GM23248 (cell line): ENCODE results near the gene CFAP92. TPM values are rescaled to one million over a fixed set of nuclear protein-coding genes. Genes with fewer than 3 reads are reported as not detected.

Experiments used
- DNase-seq: peaks from one replicate; pipeline ENCODE4 v3.0.0-alpha.2; 2015
- H2AFZ ChIP-seq: fragments of 200-600 bp; sonication (generic); 2 replicates; pipeline ENCODE4 v1.6.1; 2016; ENCODE audit warnings: antibody characterized with exemption
- H3F3A ChIP-seq: fragments of 200-600 bp; sonication (generic); 2 replicates; pipeline ENCODE4 v1.6.1; 2016; ENCODE audit warnings: mild to moderate bottlenecking, antibody characterized with exemption, mixed run types; ENCODE audit not compliant: insufficient read depth
- H3K27ac ChIP-seq: fragments of 200-600 bp; sonication (generic); 2 replicates; pipeline ENCODE4 v1.5.1; 2016; ENCODE audit warnings: mild to moderate bottlenecking
- H3K27me3 ChIP-seq: fragments of 200-600 bp; sonication (generic); replicated peaks from 2 replicates; pipeline ENCODE4 v1.6.1; 2016; ENCODE audit warnings: mild to moderate bottlenecking; ENCODE audit not compliant: insufficient read depth
- H3K36me3 ChIP-seq: fragments of 200-600 bp; sonication (generic); 2 replicates; pipeline ENCODE4 v1.6.1; 2016; ENCODE audit warnings: low read depth, mild to moderate bottlenecking
- H3K4me1 ChIP-seq: fragments of 200-600 bp; sonication (generic); 2 replicates; pipeline ENCODE4 v1.6.1; 2016; ENCODE audit warnings: mild to moderate bottlenecking; ENCODE audit not compliant: insufficient read depth
- H3K4me2 ChIP-seq: fragments of 200-600 bp; sonication (generic); one replicate; pipeline ENCODE4 v1.6.1; 2016; ENCODE audit warnings: mild to moderate bottlenecking; ENCODE audit not compliant: unreplicated experiment
- H3K4me3 ChIP-seq: fragments of 200-600 bp; sonication (generic); 2 replicates; pipeline ENCODE4 v1.5.1; 2016; ENCODE audit warnings: mild to moderate bottlenecking
- H3K79me2 ChIP-seq: fragments of 200-600 bp; sonication (generic); 2 replicates; pipeline ENCODE4 v1.6.1; 2016; ENCODE audit warnings: mild to moderate bottlenecking; ENCODE audit not compliant: insufficient read depth
- H3K9ac ChIP-seq: fragments of 200-600 bp; sonication (generic); 2 replicates; pipeline ENCODE4 v1.6.1; 2016; ENCODE audit warnings: mild to moderate bottlenecking
- H3K9me2 ChIP-seq: fragments of 200-600 bp; sonication (generic); 2 replicates; pipeline ENCODE4 v1.6.1; 2016; ENCODE audit warnings: mixed run types, mild to moderate bottlenecking, moderate library complexity; ENCODE audit not compliant: insufficient read depth
- H3K9me3 ChIP-seq: fragments of 200-600 bp; sonication (generic); one replicate; pipeline ENCODE4 v1.6.1; 2017; ENCODE audit warnings: low read depth
- H4K20me1 ChIP-seq: fragments of 200-600 bp; sonication (generic); 2 replicates; pipeline ENCODE4 v1.6.0; 2016; ENCODE audit not compliant: insufficient read depth
- EZH2 ChIP-seq: fragments of 200-600 bp; sonication (generic); IDR thresholded peaks from 2 replicates; pipeline ENCODE4 v1.6.1; 2018; ENCODE audit warnings: antibody characterized with exemption, mild to moderate bottlenecking; ENCODE audit not compliant: insufficient read depth, poor library complexity, severe bottlenecking
- EZH2phosphoT487 ChIP-seq: fragments of 200-600 bp; sonication (generic); IDR thresholded peaks from 2 replicates; pipeline ENCODE4 v1.6.1; 2018; ENCODE audit warnings: antibody characterized with exemption, moderate library complexity, mild to moderate bottlenecking, low read depth; ENCODE audit not compliant: insufficient read depth
- WGBS, 2 experiments: methylation state at CpG; one replicate each; pipeline ENCODE4 v1.1.6; 2015 to 2017; ENCODE audit warnings: low lambda C conversion rate in 2 of 2, low coverage in 1 of 2; ENCODE audit errors: missing lambda C conversion rate in 2 of 2; 5-methylcytosine and 5-hydroxymethylcytosine counted together
- in situ Hi-C: fragments of 300-500 bp; cut with MboI; formaldehyde crosslinking; loops from 2 replicates; pipeline ENCODE4 v1.15.0; 2020
- polyA plus RNA-seq: library from polyadenylated mRNA; unstranded; fragments of >200 nt; fragmentation: Nextera tagmentation; extraction: Ambion mirVana; gene quantifications from 2 replicates; pipeline ENCODE4 v1.2.1, GENCODE V29; 2016
- total RNA-seq: library from RNA; depleted of rRNA; stranded (reverse); fragments of >200 nt; shearing (Covaris generic); gene quantifications from 2 replicates; pipeline ENCODE4 v1.2.3, GENCODE V29; 2014

The CFAP92 gene
- total and polyA plus RNA-seq, 2 experiments from 2014 or later: not detected

GRCh38 chr3:128999102-128999501 is 5.2 kb upstream of the CFAP92 start:
- Histone ChIP-seq H3K9ac (no peak overlapping the region), H3K4me2 (no peak overlapping the region), H3K9me2 (no peaks in the 10 kb centered on the region), H3K27me3 (peaks cover 76% of the 10 kb centered on the region), H3K4me3 (no peak overlapping the region), H3K79me2 (no peaks in the 10 kb centered on the region), H3K4me1 (no peaks in the 10 kb centered on the region), H2AFZ (no peak overlapping the region), H3F3A (peaks cover 3% of the 10 kb centered on the region; the same call in 1 of the 2 replicates), H3K27ac (no peak overlapping the region), H4K20me1 (no peaks in the 10 kb centered on the region), H3K9me3 (no peaks in the 10 kb centered on the region), H3K36me3 (no peaks in the 10 kb centered on the region)
- TF ChIP-seq EZH2phosphoT487: no peak
- no peak for TF ChIP-seq EZH2
- 74 to 78% methylated on average over 5 of the region's 5 CpGs for WGBS, 2 experiments
- in situ Hi-C loops: no loop called here
- no peak for DNase-seq

GRCh38 chr3:128998561-128998960 is 4.7 kb upstream of the CFAP92 start:
- Histone ChIP-seq H3K27me3 (peaks cover 81% of the 10 kb centered on the region), H3K36me3 (no peaks in the 10 kb centered on the region), H2AFZ (no peak overlapping the region), H3K27ac (no peak overlapping the region), H3K4me2 (no peak overlapping the region), H3K4me1 (no peaks in the 10 kb centered on the region), H3F3A (peaks cover 3% of the 10 kb centered on the region; the same call in 1 of the 2 replicates), H3K9ac (no peak overlapping the region), H4K20me1 (no peaks in the 10 kb centered on the region), H3K9me3 (no peaks in the 10 kb centered on the region), H3K9me2 (no peaks in the 10 kb centered on the region), H3K4me3 (no peak overlapping the region), H3K79me2 (no peaks in the 10 kb centered on the region)
- WGBS, 2 experiments: 71 to 74% methylated on average over 3 of the region's 3 CpGs
- TF ChIP-seq EZH2 (no peak), EZH2phosphoT487 (no peak)
- in situ Hi-C loops: no loop called here
- no peak for DNase-seq

GRCh38 chr3:128997486-128998133 is 3.7 kb upstream of the CFAP92 start:
- Histone ChIP-seq H2AFZ (no peak overlapping the region), H3K79me2 (no peaks in the 10 kb centered on the region), H3K4me3 (no peak overlapping the region), H3F3A (peaks cover 3% of the 10 kb centered on the region; the same call in 1 of the 2 replicates), H3K9me2 (no peaks in the 10 kb centered on the region), H3K9ac (no peak overlapping the region), H4K20me1 (no peaks in the 10 kb centered on the region), H3K36me3 (no peaks in the 10 kb centered on the region), H3K4me2 (no peak overlapping the region), H3K9me3 (no peaks in the 10 kb centered on the region), H3K27me3 (peaks cover 81% of the 10 kb centered on the region), H3K4me1 (no peaks in the 10 kb centered on the region), H3K27ac (no peak overlapping the region)
- WGBS, 2 experiments: 55% methylated on average over 4 of the region's 4 CpGs
- TF ChIP-seq EZH2phosphoT487 (no peak), EZH2 (no peak)
- in situ Hi-C loops: no loop called here
- no peak for DNase-seq

GRCh38 chr3:128996726-128997125 is 2.9 kb upstream of the CFAP92 start:
- Histone ChIP-seq H3K4me2 (no peak overlapping the region), H3K36me3 (no peaks in the 10 kb centered on the region), H4K20me1 (no peaks in the 10 kb centered on the region), H3K4me1 (no peaks in the 10 kb centered on the region), H3K79me2 (no peaks in the 10 kb centered on the region), H3K27ac (no peak overlapping the region), H3K9me3 (no peaks in the 10 kb centered on the region), H3F3A (peaks cover 3% of the 10 kb centered on the region; the same call in 1 of the 2 replicates), H2AFZ (no peak overlapping the region), H3K9me2 (no peaks in the 10 kb centered on the region), H3K27me3 (peaks cover 74% of the 10 kb centered on the region), H3K9ac (no peak overlapping the region), H3K4me3 (no peak overlapping the region)
- WGBS, 2 experiments: 49 to 59% methylated on average over 5 of the region's 5 CpGs
- TF ChIP-seq EZH2phosphoT487 (no peak), EZH2 (no peak)
- no peak for DNase-seq
- in situ Hi-C loops: no loop called here

GRCh38 chr3:128996200-128996599 is 2.3 kb upstream of the CFAP92 start:
- TF ChIP-seq EZH2phosphoT487 (no peak), EZH2 (no peak)
- H3K27ac ChIP-seq: no peak overlapping the region
- no peak overlapping the region for H3K4me2 ChIP-seq
- whole genome bisulfite sequencing, 2 experiments: 39 to 50% methylated on average over 1 of the region's 1 CpG
- peaks cover 69% of the 10 kb centered on the region for H3K27me3 ChIP-seq
- in situ Hi-C loops: no loop called here
- no peaks in the 10 kb centered on the region for H3K36me3 ChIP-seq
- H3K4me3 ChIP-seq: no peak overlapping the region
- no peaks in the 10 kb centered on the region for H3K9me2 ChIP-seq
- H3K4me1 ChIP-seq: no peaks in the 10 kb centered on the region
- H3K9me3 ChIP-seq: no peaks in the 10 kb centered on the region
- H2AFZ ChIP-seq: no peak overlapping the region
- no peaks in the 10 kb centered on the region for H3K79me2 ChIP-seq
- no peak overlapping the region for H3K9ac ChIP-seq
- DNase-seq: no peak
- no peaks in the 10 kb centered on the region for H4K20me1 ChIP-seq
- peaks cover 3% of the 10 kb centered on the region; the same call in 1 of the 2 replicates for H3F3A ChIP-seq
